Measurements from ENCODE around the gene UBE2G2. TPM values are rescaled to one million over a fixed set of nuclear protein-coding genes. Genes with fewer than 3 reads are reported as not detected.

UBE2G2 gene
- total and polyA plus RNA-seq, 3 donors from 2014 or later: 38.9 to 82.8 (median 73.6) TPM

- Histone ChIP-seq H3K27ac (no peak overlapping the region), H3K36me3 (ENCODE audit: low read depth, missing control alignments) (no peaks in the 10 kb centered on the region), H3K4me3 (no peak overlapping the region), H3K9me3 (no peaks in the 10 kb centered on the region), H3K4me1 (no peaks in the 10 kb centered on the region), H3K27me3 (no peaks in the 10 kb centered on the region)
- DNase-seq: no peak
- WGBS, 2 donors: 87 to 90% methylated on average over 19 to 22 of the region's 22 CpGs
- no peak for TF ChIP-seq POLR2A (IDR thresholded peaks at IDR 0.05)
- TF ChIP-seq CTCF (IDR thresholded peaks at IDR 0.05): no peak
- intact Hi-C loops (cut with DNase I; ENCODE audit: low total_unique reads): no loop called here
These were observed 41.9 kb downstream of the UBE2G2 start for GRCh38 chr21:44759628-44760285.

GRCh38 chr21:44758781-44759627 lies 42.6 kb downstream of the UBE2G2 start:
- Histone ChIP-seq H3K27me3 (no peaks in the 10 kb centered on the region), H3K4me1 (no peaks in the 10 kb centered on the region), H3K27ac (no peak overlapping the region), H3K36me3 (ENCODE audit: low read depth, missing control alignments) (no peaks in the 10 kb centered on the region), H3K9me3 (no peaks in the 10 kb centered on the region), H3K4me3 (no peak overlapping the region)
- DNase-seq: no peak
- 76 to 86% methylated on average over 18 to 26 of the region's 26 CpGs for WGBS, 2 donors
- intact Hi-C loops (cut with DNase I; ENCODE audit: low total_unique reads): no loop called here
- TF ChIP-seq POLR2A (IDR thresholded peaks at IDR 0.05) (no peak), CTCF (IDR thresholded peaks at IDR 0.05) (no peak)

DNA sequence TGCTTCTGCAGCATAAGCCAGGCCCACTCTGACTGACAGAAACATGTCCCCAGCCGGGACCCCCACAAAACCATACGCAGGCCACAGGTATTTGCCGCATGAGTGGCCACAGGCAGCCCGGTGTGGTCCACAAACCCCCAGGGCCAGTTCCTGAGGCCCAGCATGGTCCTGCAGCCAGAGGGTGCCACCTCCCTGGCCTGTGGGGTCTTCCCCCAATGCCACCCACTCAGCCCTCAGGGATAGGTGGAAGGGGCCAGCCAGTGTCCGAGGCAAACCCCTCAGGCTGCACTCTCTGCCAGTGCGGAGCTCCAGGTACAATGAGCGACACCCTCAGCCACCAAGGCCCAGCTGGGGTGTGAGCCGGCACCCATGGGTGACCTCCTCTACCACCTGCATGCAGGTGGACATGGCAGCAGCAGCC lies 43.5 kb downstream of the UBE2G2 start:
- H3K27ac ChIP-seq: no peak overlapping the region
- no peak for TF ChIP-seq CTCF (IDR thresholded peaks at IDR 0.05)
- no peak for TF ChIP-seq POLR2A (IDR thresholded peaks at IDR 0.05)
- WGBS, 2 donors: 96 to 100% methylated on average over 1 to 8 of the region's 8 CpGs
- H3K36me3 ChIP-seq (ENCODE audit: low read depth, missing control alignments): no peaks in the 10 kb centered on the region
- H3K4me1 ChIP-seq: no peaks in the 10 kb centered on the region
- H3K27me3 ChIP-seq: no peaks in the 10 kb centered on the region
- intact Hi-C loops (cut with DNase I; ENCODE audit: low total_unique reads): no loop called here
- no peak for DNase-seq
- no peaks in the 10 kb centered on the region for H3K9me3 ChIP-seq
- H3K4me3 ChIP-seq: no peak overlapping the region

- Histone ChIP-seq H3K36me3 (ENCODE audit: low read depth, missing control alignments) (no peaks in the 10 kb centered on the region), H3K27ac (no peak overlapping the region), H3K9me3 (no peaks in the 10 kb centered on the region), H3K4me1 (no peaks in the 10 kb centered on the region), H3K4me3 (no peak overlapping the region), H3K27me3 (no peaks in the 10 kb centered on the region)
- TF ChIP-seq POLR2A (IDR thresholded peaks at IDR 0.05) (no peak), CTCF (IDR thresholded peaks at IDR 0.05) (no peak)
- no peak for DNase-seq
- WGBS, 2 donors: 90 to 93% methylated on average over 6 of the region's 6 CpGs
- intact Hi-C loops (cut with DNase I; ENCODE audit: low total_unique reads): no loop called here
These were observed 43.9 kb downstream of the UBE2G2 start for GRCh38 chr21:44757731-44758130.
